CD14-positive monocyte (primary cell): ENCODE measurements around the gene OPALIN. TPM values are rescaled to one million over a fixed set of nuclear protein-coding genes. Genes with fewer than 3 reads are reported as not detected.
A peak's percentile ranks its signal among the peaks of the same experiment; 100 is the strongest.

Experiments
- DNase-seq, 3 donors: peaks; one replicate each; pipeline ENCODE4 v3.0.0-alpha.2; 2011 to 2022
- H2AFZ ChIP-seq: 2 replicates; pipeline ENCODE4 v1.6.0; 2012; ENCODE audit warnings: mild to moderate bottlenecking, low read depth, low read length, inconsistent platforms; ENCODE audit not compliant: insufficient read depth, poor library complexity, severe bottlenecking
- H3K27ac ChIP-seq, 2 donors: 1 replicate in 1 of 2; 2 replicates in 1 of 2; pipeline ENCODE4 v1.5.1; 2012 to 2013; ENCODE audit warnings: low read length in 2 of 2, control low read depth in 1 of 2, inconsistent platforms in 1 of 2, low read depth in 1 of 2, mild to moderate bottlenecking in 1 of 2
- H3K27me3 ChIP-seq, 2 donors: one replicate each; pipeline versions ENCODE4 v1.6.0 to v1.6.1; 2011 to 2013; ENCODE audit warnings: low read length in 2 of 2; ENCODE audit not compliant: control insufficient read depth in 2 of 2, insufficient read depth in 2 of 2
- H3K36me3 ChIP-seq, 2 donors: replicated peaks in 1 of 2; 1 replicate in 1 of 2; 2 replicates in 1 of 2; pipeline versions ENCODE4 v1.5.1 to v1.6.1; 2012 to 2013; ENCODE audit warnings: low read length in 2 of 2, control low read depth in 1 of 2, inconsistent platforms in 1 of 2, mild to moderate bottlenecking in 1 of 2; ENCODE audit not compliant: insufficient read depth in 2 of 2, control insufficient read depth in 1 of 2
- H3K4me1 ChIP-seq, 2 donors: 1 replicate in 1 of 2; 2 replicates in 1 of 2; pipeline versions ENCODE4 v1.5.1 to v1.6.1; 2012 to 2013; ENCODE audit warnings: low read length in 2 of 2, control low read depth in 1 of 2, inconsistent platforms in 1 of 2, mild to moderate bottlenecking in 1 of 2, moderate library complexity in 1 of 2; ENCODE audit not compliant: insufficient read depth in 2 of 2, control insufficient read depth in 1 of 2
- H3K4me2 ChIP-seq: replicated peaks from 2 replicates; pipeline ENCODE3; 2012; ENCODE audit warnings: low read length, moderate library complexity, mild to moderate bottlenecking; ENCODE audit not compliant: poor library complexity, severe bottlenecking; ENCODE audit errors: extremely low read depth
- H3K4me3 ChIP-seq, 3 experiments: fragments of 200-600 bp in 1 of 3; sonication (generic) in 1 of 3; replicated peaks in 1 of 3; 1 replicate in 2 of 3; 2 replicates in 1 of 3; pipeline ENCODE4 v1.5.1; 2011 to 2013; ENCODE audit warnings: low read length in 3 of 3, mild to moderate bottlenecking in 3 of 3, control low read depth in 2 of 3, low read depth in 2 of 3, inconsistent platforms in 1 of 3, moderate library complexity in 1 of 3
- H3K79me2 ChIP-seq: 2 replicates; pipeline ENCODE4 v1.6.0; 2012; ENCODE audit warnings: mild to moderate bottlenecking, control low read depth, inconsistent platforms, low read length, moderate library complexity; ENCODE audit not compliant: insufficient read depth
- H3K9ac ChIP-seq: 2 replicates; pipeline ENCODE4 v1.6.0; 2017; ENCODE audit warnings: low read length, mild to moderate bottlenecking; ENCODE audit not compliant: insufficient read depth, poor library complexity, severe bottlenecking
- H3K9me3 ChIP-seq, 2 donors: replicated peaks in 1 of 2; 1 replicate in 1 of 2; 2 replicates in 1 of 2; pipeline versions ENCODE4 v1.5.1 to v1.6.1; 2012 to 2013; ENCODE audit warnings: low read length in 2 of 2, control low read depth in 1 of 2; ENCODE audit not compliant: control insufficient read depth in 1 of 2, insufficient read depth in 1 of 2
- H4K20me1 ChIP-seq: 2 replicates; pipeline ENCODE4 v1.6.0; 2012; ENCODE audit warnings: mild to moderate bottlenecking, low read length, control low read depth, moderate library complexity; ENCODE audit not compliant: insufficient read depth
- H3K27ac Mint-ChIP-seq, 7 donors: one replicate each; pipeline ENCODE4 v1.8.0; 2020; ENCODE audit warnings: mild to moderate bottlenecking in 7 of 7, mixed read lengths in 7 of 7, moderate library complexity in 6 of 7, inconsistent platforms in 2 of 7
- H3K27me3 Mint-ChIP-seq, 3 donors: one replicate each; pipeline ENCODE4 v1.8.0; 2021 to 2022; ENCODE audit warnings: low read depth in 3 of 3, mild to moderate bottlenecking in 3 of 3, mixed read lengths in 3 of 3, moderate library complexity in 3 of 3, inconsistent platforms in 1 of 3
- H3K36me3 Mint-ChIP-seq, 2 donors: one replicate each; pipeline ENCODE4 v1.8.0; 2020; ENCODE audit warnings: mixed read lengths in 2 of 2, inconsistent platforms in 1 of 2, mild to moderate bottlenecking in 1 of 2
- H3K4me1 Mint-ChIP-seq: one replicate; pipeline ENCODE4 v1.8.0; 2020; ENCODE audit warnings: mild to moderate bottlenecking, mixed read lengths
- H3K4me3 Mint-ChIP-seq, 2 donors: one replicate each; pipeline ENCODE4 v1.8.0; 2020; ENCODE audit warnings: mild to moderate bottlenecking in 2 of 2, mixed read lengths in 2 of 2, moderate library complexity in 1 of 2
- H3K9me3 Mint-ChIP-seq, 7 donors: one replicate each; pipeline ENCODE4 v1.8.0; 2020 to 2022; ENCODE audit warnings: mixed read lengths in 7 of 7, mild to moderate bottlenecking in 6 of 7, moderate library complexity in 6 of 7, inconsistent platforms in 2 of 7
- WGBS: methylation state at CpG from one replicate; pipeline ENCODE4 v1.1.5; 2013; ENCODE audit warnings: missing lambda C conversion rate; ENCODE audit not compliant: insufficient coverage; 5-methylcytosine and 5-hydroxymethylcytosine counted together
- intact Hi-C, 2 donors: fragments of 100-400 bp; cut with micrococcal nuclease; formaldehyde crosslinking; loops; one replicate each; pipeline versions ENCODE4 v1.15.0 to v1.15.1; 2023
- polyA plus RNA-seq, 3 donors: library from polyadenylated mRNA; depleted of rRNA in 1 of 3; unstranded in 2 of 3; stranded (reverse) in 1 of 3; fragments of 300-500 nt in 2 of 3; fragments of >200 nt in 1 of 3; fragmentation: Illumina TruSeq in 2 of 3; gene quantifications; 1 replicate in 2 of 3; 2 replicates in 1 of 3; pipeline ENCODE4 v1.2.3, GENCODE V29; 2012 to 2021
- TF ChIP-seq, protein P1 (sequence below): fragments of 200-600 bp; IDR thresholded peaks from one replicate; pipeline ENCODE4 v1.8.0; 2022; ENCODE audit warnings: antibody characterized with exemption, mild to moderate bottlenecking

Gene OPALIN
- polyA plus RNA-seq, 3 donors, result not detected

DNA sequence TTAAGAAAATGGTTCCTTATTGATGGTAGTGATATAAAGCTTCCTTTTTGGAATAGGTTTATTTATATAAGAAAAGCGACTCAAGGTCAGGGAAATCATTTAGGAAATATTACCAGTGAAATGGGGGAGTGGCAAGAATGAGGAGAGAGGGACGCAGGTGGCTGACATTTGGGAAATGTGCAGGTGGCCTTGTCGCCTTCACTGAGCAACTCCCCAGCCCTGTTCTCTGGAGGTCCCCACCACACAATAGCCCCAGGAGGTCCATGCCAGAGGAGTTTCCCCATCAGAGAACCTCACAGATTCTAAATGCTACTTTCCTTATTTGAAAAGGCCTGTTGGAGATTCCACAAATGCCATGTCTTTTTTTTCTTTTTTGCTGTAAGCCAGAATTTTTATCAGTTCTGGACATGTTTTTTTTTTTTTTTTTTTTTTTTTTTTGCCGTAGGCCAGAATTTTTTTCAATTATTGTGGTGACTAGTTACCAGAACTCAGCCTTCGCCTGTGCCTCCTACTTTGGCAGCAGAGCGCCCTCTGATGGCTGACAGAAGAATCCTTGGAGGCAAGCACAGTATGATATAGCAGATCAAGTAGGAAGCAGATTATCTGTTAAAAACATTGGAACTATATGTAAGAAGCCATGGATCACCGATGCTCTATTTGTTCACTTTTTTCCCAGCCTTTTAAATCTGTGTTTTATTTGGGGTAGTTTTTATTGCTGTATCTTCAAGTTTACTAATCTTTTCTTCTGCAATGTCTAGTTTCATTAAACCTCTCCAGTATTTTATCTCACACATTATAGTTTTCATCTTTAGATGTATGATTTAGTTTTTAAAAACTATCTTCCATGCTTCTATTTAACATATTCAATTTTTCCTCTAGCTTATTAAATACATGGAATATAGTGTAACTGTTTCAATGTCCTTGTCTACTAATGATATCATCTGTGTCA is 18.6 kb downstream of the OPALIN start:
- Mint-ChIP-seq H3K9me3 (peaks cover 0 to 5% (median 0%) of the 10 kb centered on the region in 7 donors), H3K27ac (no peak overlapping the region), H3K4me1 (peaks cover 6% of the 10 kb centered on the region), H3K27me3 (peaks cover 0 to 3% (median 0%) of the 10 kb centered on the region in 3 donors), H3K4me3 (no peak overlapping the region), H3K36me3 (no peaks in the 10 kb centered on the region)
- Histone ChIP-seq H2AFZ (no peak overlapping the region), H3K9ac (no peak overlapping the region), H3K27ac (no peak overlapping the region), H3K36me3 (no peaks in the 10 kb centered on the region), H3K4me2 (no peak overlapping the region), H3K4me1 (no peaks in the 10 kb centered on the region), H3K27me3 (no peaks in the 10 kb centered on the region), H4K20me1 (no peaks in the 10 kb centered on the region), H3K4me3 (no peak overlapping the region), H3K79me2 (no peaks in the 10 kb centered on the region), H3K9me3 (no peaks in the 10 kb centered on the region)
- intact Hi-C loops, result no loop called here
- DNase-seq, result peak; percentile 15 to 42 (median 32)
- WGBS, result 67% methylated on average over 1 of the region's 7 CpGs
- TF ChIP-seq, protein P1, sequence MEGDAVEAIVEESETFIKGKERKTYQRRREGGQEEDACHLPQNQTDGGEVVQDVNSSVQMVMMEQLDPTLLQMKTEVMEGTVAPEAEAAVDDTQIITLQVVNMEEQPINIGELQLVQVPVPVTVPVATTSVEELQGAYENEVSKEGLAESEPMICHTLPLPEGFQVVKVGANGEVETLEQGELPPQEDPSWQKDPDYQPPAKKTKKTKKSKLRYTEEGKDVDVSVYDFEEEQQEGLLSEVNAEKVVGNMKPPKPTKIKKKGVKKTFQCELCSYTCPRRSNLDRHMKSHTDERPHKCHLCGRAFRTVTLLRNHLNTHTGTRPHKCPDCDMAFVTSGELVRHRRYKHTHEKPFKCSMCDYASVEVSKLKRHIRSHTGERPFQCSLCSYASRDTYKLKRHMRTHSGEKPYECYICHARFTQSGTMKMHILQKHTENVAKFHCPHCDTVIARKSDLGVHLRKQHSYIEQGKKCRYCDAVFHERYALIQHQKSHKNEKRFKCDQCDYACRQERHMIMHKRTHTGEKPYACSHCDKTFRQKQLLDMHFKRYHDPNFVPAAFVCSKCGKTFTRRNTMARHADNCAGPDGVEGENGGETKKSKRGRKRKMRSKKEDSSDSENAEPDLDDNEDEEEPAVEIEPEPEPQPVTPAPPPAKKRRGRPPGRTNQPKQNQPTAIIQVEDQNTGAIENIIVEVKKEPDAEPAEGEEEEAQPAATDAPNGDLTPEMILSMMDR, result peak; percentile 77

DNA sequence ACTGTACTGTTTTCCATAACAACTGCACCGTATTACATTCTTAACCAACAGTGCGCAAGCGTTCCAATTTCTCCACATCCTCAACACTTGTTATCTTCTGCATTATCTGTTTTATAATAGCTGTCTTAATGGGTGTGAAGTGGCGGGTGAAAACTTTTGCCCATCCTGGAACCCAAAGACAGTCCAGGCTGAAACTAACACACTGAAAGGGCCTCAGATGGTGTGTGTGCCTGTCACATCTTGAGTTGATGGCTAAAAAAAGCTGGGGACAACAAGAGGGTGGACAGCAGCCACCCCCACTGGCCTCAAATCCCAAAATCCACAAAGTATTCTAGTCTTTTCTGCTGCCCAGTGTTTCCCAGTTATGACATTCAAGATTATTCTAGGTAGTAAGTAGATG is 19.4 kb downstream of the OPALIN start:
- H2AFZ ChIP-seq, result no peak overlapping the region
- no CpG with 5 or more reads among the region's 4 CpGs for WGBS
- no peak for DNase-seq
- no peaks in the 10 kb centered on the region for H3K4me1 ChIP-seq
- Mint-ChIP-seq H3K27ac (no peak overlapping the region), H3K36me3 (no peaks in the 10 kb centered on the region), H3K27me3 (peaks cover 0 to 3% (median 0%) of the 10 kb centered on the region in 3 donors), H3K4me3 (no peak overlapping the region), H3K9me3 (peaks cover 0 to 2% (median 0%) of the 10 kb centered on the region in 7 donors), H3K4me1 (peaks cover 10% of the 10 kb centered on the region)
- no peaks in the 10 kb centered on the region for H3K9me3 ChIP-seq
- no peak overlapping the region for H3K27ac ChIP-seq
- H3K79me2 ChIP-seq, result no peaks in the 10 kb centered on the region
- H4K20me1 ChIP-seq, result no peaks in the 10 kb centered on the region
- no peaks in the 10 kb centered on the region for H3K27me3 ChIP-seq
- H3K4me3 ChIP-seq, result no peak overlapping the region
- TF ChIP-seq, protein P1, result no peak
- intact Hi-C loops, result no loop called here
- H3K4me2 ChIP-seq, result no peak overlapping the region
- no peak overlapping the region for H3K9ac ChIP-seq
- no peaks in the 10 kb centered on the region for H3K36me3 ChIP-seq
